ENCODE measurements around the gene GRIK1.

DNA sequence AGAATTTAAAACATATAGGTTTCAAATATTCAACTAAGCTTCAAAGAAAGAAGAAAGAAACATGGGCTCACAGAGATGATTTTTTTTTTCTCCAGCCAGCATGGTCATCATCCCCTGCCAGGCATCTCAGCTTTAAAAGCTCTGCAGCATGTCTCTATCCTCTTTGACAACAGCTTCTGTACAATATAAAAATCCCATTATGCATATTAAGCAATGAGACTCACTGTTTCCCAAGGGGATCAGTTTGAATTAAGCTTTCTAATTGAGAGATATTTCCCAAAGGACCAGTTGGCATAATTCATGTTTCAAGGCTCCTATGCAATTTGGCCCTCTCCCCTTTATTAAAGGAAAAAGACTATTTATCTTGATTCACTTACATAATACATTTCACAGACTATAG, 220.3 kb downstream of the GRIK1 start:
- TF ChIP-seq, protein P1, sequence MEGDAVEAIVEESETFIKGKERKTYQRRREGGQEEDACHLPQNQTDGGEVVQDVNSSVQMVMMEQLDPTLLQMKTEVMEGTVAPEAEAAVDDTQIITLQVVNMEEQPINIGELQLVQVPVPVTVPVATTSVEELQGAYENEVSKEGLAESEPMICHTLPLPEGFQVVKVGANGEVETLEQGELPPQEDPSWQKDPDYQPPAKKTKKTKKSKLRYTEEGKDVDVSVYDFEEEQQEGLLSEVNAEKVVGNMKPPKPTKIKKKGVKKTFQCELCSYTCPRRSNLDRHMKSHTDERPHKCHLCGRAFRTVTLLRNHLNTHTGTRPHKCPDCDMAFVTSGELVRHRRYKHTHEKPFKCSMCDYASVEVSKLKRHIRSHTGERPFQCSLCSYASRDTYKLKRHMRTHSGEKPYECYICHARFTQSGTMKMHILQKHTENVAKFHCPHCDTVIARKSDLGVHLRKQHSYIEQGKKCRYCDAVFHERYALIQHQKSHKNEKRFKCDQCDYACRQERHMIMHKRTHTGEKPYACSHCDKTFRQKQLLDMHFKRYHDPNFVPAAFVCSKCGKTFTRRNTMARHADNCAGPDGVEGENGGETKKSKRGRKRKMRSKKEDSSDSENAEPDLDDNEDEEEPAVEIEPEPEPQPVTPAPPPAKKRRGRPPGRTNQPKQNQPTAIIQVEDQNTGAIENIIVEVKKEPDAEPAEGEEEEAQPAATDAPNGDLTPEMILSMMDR (IDR thresholded peaks at IDR 0.05; ENCODE audit: poor library complexity, severe bottlenecking) = no peak
- no peak for TF ChIP-seq EP300 (conservative IDR thresholded peaks at IDR 0.05; ENCODE audit: poor library complexity, severe bottlenecking)
- TF ChIP-seq POLR2AphosphoS5 (IDR thresholded peaks at IDR 0.05) = no peak
- no peak for TF ChIP-seq SMC3 (conservative IDR thresholded peaks at IDR 0.05; ENCODE audit: poor library complexity)
- TF ChIP-seq TAF1 (IDR thresholded peaks at IDR 0.05; ENCODE audit: low read depth) = no peak
